Testis (tissue), 2 donors: ENCODE data around the gene COPS9.

Experiments used
- CTCF ChIP-seq, 3 experiments: fragments of 450-650 bp in 2 of 3; fragments of 200-600 bp in 1 of 3; sonication (generic) in 1 of 3; IDR thresholded peaks; one replicate each; pipeline ENCODE4 v1.5.1; 2016 to 2019; ENCODE audit warnings: antibody characterized with exemption in 3 of 3, mild to moderate bottlenecking in 2 of 3, moderate library complexity in 1 of 3
- POLR2A ChIP-seq: fragments of 450-650 bp; IDR thresholded peaks from one replicate; pipeline ENCODE4 v1.6.1; 2017; ENCODE audit warnings: antibody characterized with exemption, mild to moderate bottlenecking, moderate library complexity

GRCh38 chr2:240137596-240138253 lies 1.6 kb upstream of the COPS9 start:
- TF ChIP-seq CTCF (IDR thresholded peaks at IDR 0.05) (no peak), POLR2A (no peak)
